GM12874 (cell line): ENCODE results near the gene KIF14.

Experiments used
- TF ChIP-seq, protein P1 (sequence below): IDR thresholded peaks from 2 replicates; pipeline ENCODE4 v1.5.1; 2011; ENCODE audit warnings: low read depth, mild to moderate bottlenecking, control low read depth, low read length, moderate library complexity; ENCODE audit not compliant: insufficient read depth

Gene KIF14, protein sequence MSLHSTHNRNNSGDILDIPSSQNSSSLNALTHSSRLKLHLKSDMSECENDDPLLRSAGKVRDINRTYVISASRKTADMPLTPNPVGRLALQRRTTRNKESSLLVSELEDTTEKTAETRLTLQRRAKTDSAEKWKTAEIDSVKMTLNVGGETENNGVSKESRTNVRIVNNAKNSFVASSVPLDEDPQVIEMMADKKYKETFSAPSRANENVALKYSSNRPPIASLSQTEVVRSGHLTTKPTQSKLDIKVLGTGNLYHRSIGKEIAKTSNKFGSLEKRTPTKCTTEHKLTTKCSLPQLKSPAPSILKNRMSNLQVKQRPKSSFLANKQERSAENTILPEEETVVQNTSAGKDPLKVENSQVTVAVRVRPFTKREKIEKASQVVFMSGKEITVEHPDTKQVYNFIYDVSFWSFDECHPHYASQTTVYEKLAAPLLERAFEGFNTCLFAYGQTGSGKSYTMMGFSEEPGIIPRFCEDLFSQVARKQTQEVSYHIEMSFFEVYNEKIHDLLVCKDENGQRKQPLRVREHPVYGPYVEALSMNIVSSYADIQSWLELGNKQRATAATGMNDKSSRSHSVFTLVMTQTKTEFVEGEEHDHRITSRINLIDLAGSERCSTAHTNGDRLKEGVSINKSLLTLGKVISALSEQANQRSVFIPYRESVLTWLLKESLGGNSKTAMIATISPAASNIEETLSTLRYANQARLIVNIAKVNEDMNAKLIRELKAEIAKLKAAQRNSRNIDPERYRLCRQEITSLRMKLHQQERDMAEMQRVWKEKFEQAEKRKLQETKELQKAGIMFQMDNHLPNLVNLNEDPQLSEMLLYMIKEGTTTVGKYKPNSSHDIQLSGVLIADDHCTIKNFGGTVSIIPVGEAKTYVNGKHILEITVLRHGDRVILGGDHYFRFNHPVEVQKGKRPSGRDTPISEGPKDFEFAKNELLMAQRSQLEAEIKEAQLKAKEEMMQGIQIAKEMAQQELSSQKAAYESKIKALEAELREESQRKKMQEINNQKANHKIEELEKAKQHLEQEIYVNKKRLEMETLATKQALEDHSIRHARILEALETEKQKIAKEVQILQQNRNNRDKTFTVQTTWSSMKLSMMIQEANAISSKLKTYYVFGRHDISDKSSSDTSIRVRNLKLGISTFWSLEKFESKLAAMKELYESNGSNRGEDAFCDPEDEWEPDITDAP (N-terminal part only)

DNA sequence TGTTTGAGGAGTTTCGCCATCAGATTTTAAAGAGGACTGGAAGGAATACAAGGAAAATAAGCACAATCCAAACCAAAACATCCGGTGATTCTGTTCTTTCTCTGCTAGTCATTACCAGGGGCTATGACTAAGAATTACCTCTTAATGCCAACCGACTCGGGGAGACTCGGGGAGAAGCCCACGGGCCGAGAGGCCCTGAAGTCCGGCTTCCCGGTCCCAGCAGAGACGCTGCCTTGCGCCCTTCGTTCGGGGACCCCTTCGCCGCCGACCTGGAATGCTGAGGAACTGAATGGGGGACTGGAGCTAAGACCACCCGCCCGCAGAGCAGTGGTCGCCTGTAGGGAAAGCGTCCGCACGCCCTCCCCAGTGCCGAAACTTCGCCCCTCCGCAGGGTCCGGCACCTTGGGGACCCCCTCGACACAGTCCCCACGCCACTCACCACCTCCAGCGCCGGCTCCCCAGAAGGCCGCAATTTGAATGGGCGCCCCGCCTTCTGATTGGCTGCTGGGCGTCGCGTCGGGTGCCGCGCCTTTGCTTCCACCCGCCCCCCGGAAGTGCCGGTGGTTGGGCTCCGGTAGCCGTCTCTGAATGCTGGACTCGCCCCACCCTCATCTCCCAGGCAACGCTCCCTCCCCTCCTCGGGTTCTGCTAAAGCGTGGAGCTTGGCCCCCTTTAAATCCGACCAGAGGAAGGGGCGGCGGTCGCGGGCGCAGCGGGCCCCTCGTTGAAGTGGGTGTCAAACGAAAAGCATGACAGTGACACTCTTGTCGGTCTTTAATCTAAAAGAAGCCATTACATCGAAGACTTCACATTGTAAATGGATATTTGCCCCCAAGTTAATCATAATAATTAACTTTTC lies at the start of gene KIF14:
TSS of gene KIF14 (minus strand) at position 479 of the 859 bp plus-strand sequence. CDS start 2,028 bp downstream, outside the sequence.
- TF ChIP-seq, protein P1, sequence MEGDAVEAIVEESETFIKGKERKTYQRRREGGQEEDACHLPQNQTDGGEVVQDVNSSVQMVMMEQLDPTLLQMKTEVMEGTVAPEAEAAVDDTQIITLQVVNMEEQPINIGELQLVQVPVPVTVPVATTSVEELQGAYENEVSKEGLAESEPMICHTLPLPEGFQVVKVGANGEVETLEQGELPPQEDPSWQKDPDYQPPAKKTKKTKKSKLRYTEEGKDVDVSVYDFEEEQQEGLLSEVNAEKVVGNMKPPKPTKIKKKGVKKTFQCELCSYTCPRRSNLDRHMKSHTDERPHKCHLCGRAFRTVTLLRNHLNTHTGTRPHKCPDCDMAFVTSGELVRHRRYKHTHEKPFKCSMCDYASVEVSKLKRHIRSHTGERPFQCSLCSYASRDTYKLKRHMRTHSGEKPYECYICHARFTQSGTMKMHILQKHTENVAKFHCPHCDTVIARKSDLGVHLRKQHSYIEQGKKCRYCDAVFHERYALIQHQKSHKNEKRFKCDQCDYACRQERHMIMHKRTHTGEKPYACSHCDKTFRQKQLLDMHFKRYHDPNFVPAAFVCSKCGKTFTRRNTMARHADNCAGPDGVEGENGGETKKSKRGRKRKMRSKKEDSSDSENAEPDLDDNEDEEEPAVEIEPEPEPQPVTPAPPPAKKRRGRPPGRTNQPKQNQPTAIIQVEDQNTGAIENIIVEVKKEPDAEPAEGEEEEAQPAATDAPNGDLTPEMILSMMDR: no peak

DNA sequence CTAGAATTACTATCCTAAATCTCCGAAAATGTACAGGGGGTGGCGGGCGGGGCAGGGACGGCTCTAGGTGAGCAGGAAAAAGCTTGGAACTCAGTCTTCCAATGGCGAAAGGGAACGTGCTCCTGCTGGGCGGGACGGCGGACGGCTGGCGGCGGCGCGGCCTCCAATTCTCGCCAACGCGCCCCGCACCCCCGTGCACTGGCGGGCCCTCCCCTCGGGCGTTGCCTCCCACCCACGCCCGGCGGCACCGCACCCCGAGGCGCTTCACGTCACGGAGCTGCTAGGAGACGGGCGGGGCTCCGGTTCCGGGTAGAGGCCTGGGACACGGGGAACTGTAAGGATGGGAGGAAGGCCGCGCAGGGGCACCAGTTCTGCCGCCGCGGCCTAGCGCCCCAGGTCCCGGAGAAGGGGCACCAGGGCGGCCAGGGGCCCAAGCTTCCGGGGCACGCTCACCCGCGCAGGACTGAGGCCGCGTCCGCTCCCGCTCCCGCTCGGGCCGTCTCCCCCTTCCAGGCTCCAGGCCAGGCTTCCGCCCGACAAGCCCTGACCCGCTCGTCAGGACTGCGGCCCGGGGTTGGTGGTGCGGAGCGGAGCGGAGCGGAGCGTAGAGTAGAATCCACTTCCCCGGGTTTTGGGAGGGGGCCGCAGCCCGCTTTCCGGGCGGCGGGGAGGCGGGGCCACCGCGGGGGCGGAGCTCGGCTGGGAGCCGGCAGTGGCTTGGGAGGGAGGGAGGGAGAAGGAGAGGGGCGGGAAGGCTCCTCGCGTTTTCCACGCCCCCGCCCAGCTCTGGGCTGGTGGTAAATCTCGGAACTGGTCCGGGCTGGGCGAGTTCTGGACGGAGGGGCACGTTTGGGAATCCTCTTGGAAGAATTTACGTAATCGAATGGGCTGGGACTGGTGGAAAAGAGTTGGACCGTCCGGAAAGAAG lies 49.0 kb upstream of the KIF14 start, which contains the start of gene DDX59:
TSS of gene DDX59 (minus strand) at position 594 of the 928 bp plus-strand sequence. CDS start 3,167 bp downstream, outside the sequence.
- TF ChIP-seq, protein P1: no peak

DNA sequence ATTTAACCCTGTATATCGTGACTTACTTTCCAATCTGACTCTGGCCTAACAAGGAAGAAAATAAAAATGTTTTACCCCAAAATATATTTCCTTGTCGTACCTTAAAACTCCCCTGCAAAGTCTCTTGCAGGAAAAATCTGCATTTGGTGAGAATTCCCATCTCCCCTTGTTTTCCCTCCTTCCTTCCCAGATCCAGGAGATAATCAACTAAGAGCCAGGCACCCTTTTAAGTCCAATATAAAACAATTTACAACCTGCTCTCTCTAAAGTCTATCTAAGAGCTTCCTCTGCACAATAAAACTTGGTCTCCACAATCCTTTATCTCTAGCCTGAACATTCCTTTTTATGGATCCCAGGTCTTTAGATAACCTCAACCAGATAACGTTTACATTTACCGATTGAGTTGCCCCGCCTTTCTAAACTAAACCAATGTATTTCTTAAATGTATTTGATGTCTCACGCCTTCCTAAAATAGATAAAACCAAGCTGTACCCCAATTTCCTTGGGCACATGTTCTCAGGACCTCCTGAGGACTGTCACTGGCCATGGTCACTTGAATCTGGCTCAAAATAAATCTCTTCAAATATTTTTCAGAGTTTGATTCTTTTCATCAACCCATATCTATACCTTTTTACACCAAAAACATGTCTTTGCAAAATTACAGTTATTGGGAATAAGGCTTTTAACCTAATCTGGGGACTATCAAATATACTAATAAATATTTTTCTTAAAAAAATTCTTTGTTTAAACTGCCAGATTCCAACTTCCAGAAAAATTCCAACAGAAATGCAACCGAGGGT lies 48.2 kb upstream of the KIF14 start:
- TF ChIP-seq, protein P1: no peak

DNA sequence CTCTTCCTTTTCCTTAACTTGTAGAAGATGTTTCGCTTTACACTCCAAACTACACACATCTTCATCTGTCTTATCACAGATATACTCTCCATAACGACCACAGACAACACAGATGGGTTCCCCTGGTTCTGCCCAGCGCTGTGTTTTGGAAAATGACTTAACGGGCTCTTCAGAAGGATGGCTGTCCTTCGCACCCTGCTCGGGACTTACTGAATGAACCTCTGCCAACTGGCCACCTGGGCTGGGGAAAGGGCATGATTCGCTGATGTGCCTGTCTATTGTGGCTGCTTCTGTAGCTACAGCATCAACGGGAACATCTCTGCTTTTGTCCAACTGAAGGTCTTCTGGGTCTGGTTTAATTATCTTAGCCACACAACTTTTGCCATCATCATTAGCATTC lies 45.8 kb upstream of the KIF14 start:
- TF ChIP-seq, protein P1: no peak

DNA sequence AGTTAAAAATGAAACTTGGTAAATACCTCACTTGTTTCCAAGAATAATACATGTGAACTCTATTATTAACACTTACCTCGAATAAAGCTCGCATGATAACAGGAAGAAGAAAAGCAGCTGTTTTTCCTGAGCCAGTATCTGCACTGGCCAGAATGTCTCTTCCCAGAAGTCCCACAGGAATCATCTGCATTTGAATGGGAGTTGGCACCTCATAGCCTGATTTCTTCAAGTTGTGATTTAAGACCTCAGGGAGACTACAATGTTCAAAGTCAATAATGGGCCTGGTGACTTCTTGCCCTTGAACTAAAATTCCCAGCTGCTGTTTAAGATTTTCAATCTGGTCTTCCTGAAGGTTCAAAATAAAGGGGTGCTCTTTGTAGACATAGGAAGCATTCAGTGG lies 45.3 kb upstream of the KIF14 start:
- TF ChIP-seq, protein P1: no peak

DNA sequence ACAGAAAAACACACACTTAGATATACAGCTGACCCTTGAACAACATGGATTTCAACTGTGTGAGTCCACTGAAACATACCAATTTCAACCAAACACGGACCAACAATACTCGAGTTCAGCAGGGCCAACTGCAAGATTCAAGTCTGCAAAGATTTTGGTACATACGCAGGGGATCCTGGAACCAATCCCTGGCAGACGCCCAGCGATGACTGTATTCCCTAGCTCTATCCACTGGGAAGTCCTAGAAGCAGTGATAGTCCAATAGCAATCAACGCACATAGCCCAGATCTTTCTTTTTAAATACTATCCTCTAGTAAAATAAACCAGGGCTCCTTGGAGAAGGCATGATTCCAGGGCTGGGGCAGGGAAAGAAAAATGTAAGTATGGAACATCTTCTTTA lies 40.2 kb upstream of the KIF14 start:
- TF ChIP-seq, protein P1: no peak
